Heart right ventricle (tissue), 16 donors: Measurements from ENCODE around the gene RPRD1A. TPM values are rescaled to one million over a fixed set of nuclear protein-coding genes. Genes with fewer than 3 reads are reported as not detected.
"Not testable (repeated sequence)": the region's sequence is repeated elsewhere in the genome, so short reads cannot be mapped to it uniquely, and the experiment has no call there.

Experiments used
- ATAC-seq, 8 donors: fragments of 200-7000 bp; cut with Tn5 transposase; one replicate each; pipeline ENCODE4 v1.9.1; 2020; ENCODE audit warnings: mild to moderate bottlenecking in 8 of 8, moderate library complexity in 8 of 8, moderate number of reproducible peaks in 1 of 8
- DNase-seq, 2 donors: peaks; one replicate each; pipeline ENCODE4 v3.0.0-alpha.2; 2020
- H3K27ac ChIP-seq, 10 donors: fragments of 200-600 bp; sonication (generic) in 2 of 10; one replicate each; pipeline versions ENCODE4 v1.5.0 to v1.8.0; 2020 to 2022; ENCODE audit warnings: mild to moderate bottlenecking in 3 of 10
- H3K27me3 ChIP-seq, 7 donors: fragments of 200-600 bp; one replicate each; pipeline ENCODE4 v1.8.0; 2021 to 2022; ENCODE audit warnings: mild to moderate bottlenecking in 2 of 7
- H3K36me3 ChIP-seq, 9 donors: fragments of 200-600 bp; sonication (generic) in 1 of 9; one replicate each; pipeline versions ENCODE4 v1.5.0 to v1.8.0; 2020 to 2022; ENCODE audit warnings: mild to moderate bottlenecking in 2 of 9
- H3K4me1 ChIP-seq, 9 donors: fragments of 200-600 bp; sonication (generic) in 1 of 9; one replicate each; pipeline versions ENCODE4 v1.5.0 to v1.8.0; 2020 to 2022; ENCODE audit warnings: mild to moderate bottlenecking in 4 of 9
- H3K4me3 ChIP-seq, 10 donors: fragments of 200-600 bp; sonication (generic) in 2 of 10; one replicate each; pipeline versions ENCODE4 v1.5.0 to v1.8.0; 2020 to 2022; ENCODE audit warnings: mild to moderate bottlenecking in 7 of 10, moderate library complexity in 2 of 10
- H3K9me3 ChIP-seq, 11 donors: fragments of 200-600 bp in 10 of 11; sonication (generic) in 2 of 11; one replicate each; pipeline versions ENCODE4 v1.5.0 to v1.8.0; 2013 to 2022; ENCODE audit warnings: mild to moderate bottlenecking in 2 of 11, control low read depth in 1 of 11, moderate library complexity in 1 of 11
- CTCF ChIP-seq, 9 donors: fragments of 200-600 bp; sonication (generic) in 2 of 9; IDR thresholded peaks; one replicate each; pipeline versions ENCODE4 v1.5.0 to v1.8.0; 2021 to 2022; ENCODE audit warnings: antibody characterized with exemption in 9 of 9, mild to moderate bottlenecking in 5 of 9, moderate library complexity in 1 of 9
- WGBS, 2 donors: extraction: QIAGEN DNeasy Blood & Tissue Kit; methylation state at CpG; one replicate each; pipeline ENCODE4 v1.1.7; 2013; ENCODE audit warnings: inconsistent platforms in 1 of 2; 5-methylcytosine and 5-hydroxymethylcytosine counted together
- intact Hi-C, 10 donors: fragments of 100-400 bp; cut with DNase I; formaldehyde crosslinking; loops; one replicate each; pipeline versions ENCODE4 v1.11.1 to v1.14.2; 2022
- polyA plus RNA-seq, 2 donors: library from polyadenylated mRNA; stranded (reverse); fragments of 200-250 nt; gene quantifications; one replicate each; pipeline ENCODE4 v1.2.3, GENCODE V29; 2013
- total RNA-seq, 10 donors: library from RNA; stranded (reverse); fragmentation: NEBNext Ultra II Directional in 3 of 10; extraction: Animal tissue kit (Norgen Biotek cat#: 25700) in 3 of 10; gene quantifications; one replicate each; pipeline versions ENCODE4 v1.2.1 to v1.2.4, GENCODE V29; 2021 to 2023
- donor health status: Arrhythmogenic right ventricular cardiomyopathy.
- donor health status: ischemic (EF 13 %, LVEDD 7.1; RV severe dilation, severe dysfunction).
- donor health status: healthy with polysubstance abuse.
- donor health status: DM: no; HTN: yes; CAD: no.
- donor health status: DM: no; HTN: no; CAD: no.
- donor health status: ischemic (EF 25% LVEDD 6.9; RV normal size, moderate dysfunction).
- donor health status: ischemic (EF 25% LVEDD 5.7; RV mildly dilated, moderate dysfunction).
- donor health status: healthy.
- donor health status: DM: yes; HTN: yes; CAD: no.
- donor health status: Ischemic cardiomyopathy.
- donor health status: ischemic (EF 35%, LVEDD 5.7; RV mildly dilated, moderate dysfunction).
- donor health status: nonischemic (EF 11% LVEDD 7.7; RV severe dilation, severe dysfunction).
- donor health status: DM: yes; HTN: yes; CAD: no.
- donor health status: PGD.
- donor health status: ischemic (EF 29% LVEDD 5.4; RV normal size, mild dysfunction).
- donor health status: nonischemic (EF 23%, LVEDD 6.1; RV moderate dilation, normal function).

The RPRD1A gene
- total and polyA plus RNA-seq, 12 donors: 21.4 to 51.3 (median 47.2) TPM

GRCh38 chr18:36031903-36032302 lies 35.5 kb downstream of the RPRD1A start:
- H3K4me1 ChIP-seq: peaks cover 0 to 48% (median 26%) of the 10 kb centered on the region in 9 donors
- intact Hi-C loops: loop anchor here in 1 of 10 donors (5.0 kb wide), 1 partner anchor 35 kb away; the partner anchor contains the start of gene RPRD1A
- H3K27me3 ChIP-seq: no peaks in the 10 kb centered on the region
- ATAC-seq: no peak
- WGBS, 2 donors: 81 to 85% methylated on average over 2 of the region's 2 CpGs
- H3K9me3 ChIP-seq: no peaks in the 10 kb centered on the region
- no peak overlapping the region for H3K4me3 ChIP-seq
- TF ChIP-seq CTCF (IDR thresholded peaks at IDR 0.05): no peak
- DNase-seq: no peak
- peaks cover 0 to 43% (median 6%) of the 10 kb centered on the region in 9 donors for H3K36me3 ChIP-seq
- no peak overlapping the region for H3K27ac ChIP-seq

DNA sequence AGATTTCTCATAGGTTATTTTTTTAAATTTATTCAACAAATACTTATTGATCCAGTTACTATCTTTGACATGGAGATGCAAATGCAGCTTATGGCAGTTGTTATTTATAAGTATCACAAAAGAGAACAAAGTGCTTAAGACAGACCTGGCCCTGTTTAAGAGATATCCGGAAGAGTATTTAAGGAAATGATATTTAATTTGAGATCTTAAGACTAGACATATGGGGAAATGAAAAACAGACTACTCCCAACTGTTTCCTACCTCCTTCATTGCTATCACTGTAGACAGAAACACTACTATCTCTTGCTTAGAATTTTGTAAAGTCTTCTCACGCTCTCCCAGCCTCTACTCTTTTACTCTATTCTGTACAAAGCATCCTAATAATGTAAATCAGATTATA lies 36.0 kb downstream of the RPRD1A start:
- no peak for ATAC-seq
- DNase-seq: no peak
- Histone ChIP-seq H3K4me3 (no peak overlapping the region), H3K27ac (no peak overlapping the region), H3K36me3 (peaks cover 0 to 48% (median 10%) of the 10 kb centered on the region in 9 donors), H3K9me3 (no peaks in the 10 kb centered on the region), H3K27me3 (no peaks in the 10 kb centered on the region), H3K4me1 (peaks cover 0 to 48% (median 26%) of the 10 kb centered on the region in 9 donors)
- 86 to 99% methylated on average over 2 of the region's 2 CpGs for WGBS, 2 donors
- intact Hi-C loops: loop anchor here in 1 of 10 donors (5.0 kb wide), 1 partner anchor 36 kb away; the partner anchor contains the start of gene RPRD1A
- no peak for TF ChIP-seq CTCF (IDR thresholded peaks at IDR 0.05)

DNA sequence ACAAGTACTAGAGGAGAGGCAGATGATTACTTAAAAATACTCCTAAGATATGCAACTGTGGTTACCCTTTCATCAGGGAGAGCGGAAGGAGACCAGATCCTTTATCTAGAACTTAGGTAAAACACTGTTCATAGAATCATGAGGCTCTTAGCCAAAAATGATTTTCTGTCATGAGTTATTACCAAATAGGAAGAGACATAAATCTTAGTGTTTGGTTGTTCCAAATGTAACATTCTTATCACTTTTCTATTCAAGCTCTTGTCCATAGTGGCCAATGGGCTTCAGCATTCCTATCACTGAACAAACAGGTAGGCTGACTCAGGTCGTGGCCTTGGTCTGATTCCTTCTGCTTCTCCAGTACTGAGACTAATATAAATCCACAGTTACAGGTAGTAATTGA lies 38.5 kb downstream of the RPRD1A start:
- intact Hi-C loops: no loop called here
- ATAC-seq: no peak
- no peak overlapping the region for H3K27ac ChIP-seq
- no peaks in the 10 kb centered on the region for H3K27me3 ChIP-seq
- no peaks in the 10 kb centered on the region for H3K9me3 ChIP-seq
- TF ChIP-seq CTCF (IDR thresholded peaks at IDR 0.05): no peak
- peaks cover 0 to 72% (median 16%) of the 10 kb centered on the region in 9 donors for H3K36me3 ChIP-seq
- peaks cover 0 to 24% (median 8%) of the 10 kb centered on the region in 9 donors for H3K4me1 ChIP-seq
- no peak for DNase-seq
- no peak overlapping the region for H3K4me3 ChIP-seq
- 90 to 92% methylated on average over 2 of the region's 2 CpGs for WGBS, 2 donors

DNA sequence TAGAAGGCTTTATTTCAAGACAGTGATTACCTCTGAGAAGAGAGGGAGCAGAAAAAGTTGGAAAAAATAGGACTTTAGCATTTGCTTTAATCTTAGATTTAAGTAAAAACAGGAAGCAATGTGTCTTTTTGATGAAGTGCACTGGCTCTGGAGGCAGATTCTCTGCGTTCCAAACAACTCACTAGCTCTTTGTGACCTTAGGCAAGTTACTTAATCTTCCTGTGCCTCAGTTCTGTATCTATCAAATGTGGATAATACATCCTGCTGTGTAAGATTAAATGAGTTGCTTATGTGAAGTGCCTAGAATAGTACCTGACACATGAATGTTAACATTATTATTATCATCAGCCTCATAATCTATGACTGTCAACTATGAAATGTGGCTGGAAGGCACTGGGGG lies 42.3 kb downstream of the RPRD1A start:
- no peak for TF ChIP-seq CTCF (IDR thresholded peaks at IDR 0.05)
- no peak for DNase-seq
- no peak overlapping the region for H3K27ac ChIP-seq
- H3K4me1 ChIP-seq: peaks cover 0 to 8% (median 0%) of the 10 kb centered on the region in 9 donors
- ATAC-seq: no peak
- H3K4me3 ChIP-seq: no peak overlapping the region
- peaks cover 0 to 72% (median 11%) of the 10 kb centered on the region in 9 donors for H3K36me3 ChIP-seq
- H3K9me3 ChIP-seq: no peaks in the 10 kb centered on the region
- H3K27me3 ChIP-seq: no peaks in the 10 kb centered on the region
- WGBS, 2 donors: 38 to 45% methylated on average over 1 of the region's 1 CpG
- intact Hi-C loops: no loop called here

DNA sequence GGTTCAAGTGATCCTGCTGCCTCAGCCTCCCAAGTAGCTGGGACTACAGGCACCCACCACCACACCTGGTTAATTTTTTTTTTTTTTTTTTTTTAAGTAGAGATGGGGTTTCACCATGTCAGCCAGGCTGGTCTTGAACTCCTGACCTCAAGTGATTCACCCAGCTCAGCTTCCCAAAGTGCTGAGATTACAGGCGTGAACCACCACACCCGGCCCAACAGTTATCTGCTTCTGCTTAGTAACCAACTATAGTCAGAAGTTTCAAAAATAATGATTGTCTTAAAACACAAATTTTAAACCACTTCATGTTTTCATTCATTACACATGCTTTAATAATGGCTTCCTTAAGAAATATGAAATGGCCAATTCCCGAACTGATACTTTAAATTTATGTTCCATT lies 43.1 kb downstream of the RPRD1A start:
- intact Hi-C loops: loop anchor here in 1 of 10 donors (5.0 kb wide), 1 partner anchor 73 kb away; no protein-coding TSS in a partner anchor
- H3K9me3 ChIP-seq, H3K27ac ChIP-seq, ATAC-seq, DNase-seq, H3K4me1 ChIP-seq, H3K4me3 ChIP-seq, H3K27me3 ChIP-seq: not testable (repeated sequence)
- WGBS, 2 donors: 91 to 97% methylated on average over 3 of the region's 3 CpGs
- peaks cover 0 to 69% (median 11%) of the 10 kb centered on the region in 9 donors for H3K36me3 ChIP-seq
